ENCODE results near the gene KLHL17.

GRCh38 chr1:985126-985525, 24.7 kb downstream of the KLHL17 start:
- TF ChIP-seq POLR2A (IDR thresholded peaks at IDR 0.05; ENCODE audit: low read length): no peak
- TF ChIP-seq GATA1 (IDR thresholded peaks at IDR 0.05; ENCODE audit: low read depth, low read length): no peak

Measured in erythroblast (primary cell).